Activated T-cell treated with anti-CD3 and anti-CD28 coated beads for 48 hours (primary cell): Measurements from ENCODE around the gene TGFB2.

ENCODE experiments used
- DNase-seq: peaks from one replicate; pipeline ENCODE4 v3.0.0-alpha.2; 2020; ENCODE audit warnings: low read depth

TGFB2 gene

DNA sequence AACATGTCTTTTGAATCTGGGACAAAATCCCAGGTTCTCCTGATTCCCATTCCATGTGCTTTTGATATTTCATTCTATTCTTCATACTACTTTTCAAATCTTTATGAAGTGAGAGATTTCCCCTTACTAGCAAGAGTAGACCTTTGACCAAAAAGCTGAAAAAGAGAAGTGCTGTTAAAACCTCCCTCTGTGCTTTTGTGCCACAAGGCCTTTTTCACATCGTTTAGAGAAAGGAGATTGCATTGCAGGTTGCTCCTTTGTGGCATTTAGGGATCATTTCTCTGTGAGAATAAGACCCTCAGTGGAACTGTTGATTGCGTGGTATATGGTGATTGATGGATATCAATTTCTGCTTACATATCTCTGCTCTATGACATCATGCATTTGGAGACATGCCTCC lies 148.8 kb downstream of the TGFB2 start:
- DNase-seq, result no peak
